ENCODE measurements around the gene CDK19. TPM values are rescaled to one million over a fixed set of nuclear protein-coding genes. Genes with fewer than 3 reads are reported as not detected.

Gene CDK19
- total and polyA plus RNA-seq, 2 donors (not counting 1 experiment from before 2014, with no cell fraction given) = 11.2 to 11.3 TPM

GRCh38 chr6:110614586-110614985 is 200.7 kb downstream of the CDK19 start:
- no peak for DNase-seq (ENCODE audit: low read depth in 2 of 2)
- H3K27me3 ChIP-seq (ENCODE audit: control insufficient read depth, insufficient read depth, low read length) = no peaks in the 10 kb centered on the region
- H3K4me2 ChIP-seq (ENCODE audit: extremely low read depth, insufficient read depth, low read length) = no peak overlapping the region
- no peak overlapping the region for H3K9ac ChIP-seq (ENCODE audit: insufficient read depth, low read length)
- no peaks in the 10 kb centered on the region for H3K9me3 ChIP-seq (ENCODE audit: control insufficient read depth, insufficient read depth, low read depth, low read length)
- H3K36me3 ChIP-seq (ENCODE audit: control insufficient read depth, insufficient read depth, low read length) = no peaks in the 10 kb centered on the region
- no peaks in the 10 kb centered on the region for H3K4me1 ChIP-seq (ENCODE audit: control insufficient read depth, extremely low read depth, insufficient read depth, low read length)
- no peak overlapping the region for H3K27ac ChIP-seq (ENCODE audit: insufficient read depth, low read length)
- H4K20me1 ChIP-seq (ENCODE audit: control insufficient read depth, extremely low read depth, insufficient read depth, low read length) = no peaks in the 10 kb centered on the region
- H3K4me3 ChIP-seq (replicated peaks in 1 of 4; ENCODE audit: control extremely low read depth in 1 of 4, insufficient read depth in 1 of 4, low read depth in 3 of 4, low read length in 4 of 4) = no peak overlapping the region
- no peak overlapping the region for H2AFZ ChIP-seq (ENCODE audit: low read length)
- TF ChIP-seq EZH2 (IDR thresholded peaks at IDR 0.05; ENCODE audit: low read length, missing control alignments) = no peak
- H3K79me2 ChIP-seq (ENCODE audit: control insufficient read depth, insufficient read depth, low read length) = no peaks in the 10 kb centered on the region

- no peaks in the 10 kb centered on the region for H3K9me3 ChIP-seq (ENCODE audit: control insufficient read depth, insufficient read depth, low read depth, low read length)
- no peak overlapping the region for H3K27ac ChIP-seq (ENCODE audit: insufficient read depth, low read length)
- no peak overlapping the region for H2AFZ ChIP-seq (ENCODE audit: low read length)
- no peak for DNase-seq (ENCODE audit: low read depth in 2 of 2)
- H3K4me3 ChIP-seq (replicated peaks in 1 of 4; ENCODE audit: control extremely low read depth in 1 of 4, insufficient read depth in 1 of 4, low read depth in 3 of 4, low read length in 4 of 4) = no peak overlapping the region
- H3K4me2 ChIP-seq (ENCODE audit: extremely low read depth, insufficient read depth, low read length) = no peak overlapping the region
- TF ChIP-seq EZH2 (IDR thresholded peaks at IDR 0.05; ENCODE audit: low read length, missing control alignments) = no peak
- no peak for TF ChIP-seq CTCF (conservative IDR thresholded peaks at IDR 0.05 in 1 of 2, IDR thresholded peaks at IDR 0.05 in 1 of 2; ENCODE audit: low read depth in 1 of 2, low read length in 2 of 2)
- H4K20me1 ChIP-seq (ENCODE audit: control insufficient read depth, extremely low read depth, insufficient read depth, low read length) = no peaks in the 10 kb centered on the region
- no peaks in the 10 kb centered on the region for H3K79me2 ChIP-seq (ENCODE audit: control insufficient read depth, insufficient read depth, low read length)
- no peaks in the 10 kb centered on the region for H3K36me3 ChIP-seq (ENCODE audit: control insufficient read depth, insufficient read depth, low read length)
- H3K27me3 ChIP-seq (ENCODE audit: control insufficient read depth, insufficient read depth, low read length) = no peaks in the 10 kb centered on the region
- no peak overlapping the region for H3K9ac ChIP-seq (ENCODE audit: insufficient read depth, low read length)
- H3K4me1 ChIP-seq (ENCODE audit: control insufficient read depth, extremely low read depth, insufficient read depth, low read length) = no peaks in the 10 kb centered on the region
These were observed 201.2 kb downstream of the CDK19 start for GRCh38 chr6:110614106-110614505.

- Histone ChIP-seq H3K4me3 (replicated peaks in 1 of 4; ENCODE audit: control extremely low read depth in 1 of 4, insufficient read depth in 1 of 4, low read depth in 3 of 4, low read length in 4 of 4) (no peak overlapping the region), H3K9me3 (ENCODE audit: control insufficient read depth, insufficient read depth, low read depth, low read length) (no peaks in the 10 kb centered on the region), H3K36me3 (ENCODE audit: control insufficient read depth, insufficient read depth, low read length) (no peaks in the 10 kb centered on the region), H3K27me3 (ENCODE audit: control insufficient read depth, insufficient read depth, low read length) (no peaks in the 10 kb centered on the region), H3K27ac (ENCODE audit: insufficient read depth, low read length) (no peak overlapping the region), H2AFZ (ENCODE audit: low read length) (no peak overlapping the region), H3K9ac (ENCODE audit: insufficient read depth, low read length) (no peak overlapping the region), H4K20me1 (ENCODE audit: control insufficient read depth, extremely low read depth, insufficient read depth, low read length) (no peaks in the 10 kb centered on the region), H3K79me2 (ENCODE audit: control insufficient read depth, insufficient read depth, low read length) (no peaks in the 10 kb centered on the region), H3K4me1 (ENCODE audit: control insufficient read depth, extremely low read depth, insufficient read depth, low read length) (no peaks in the 10 kb centered on the region), H3K4me2 (ENCODE audit: extremely low read depth, insufficient read depth, low read length) (no peak overlapping the region)
- no peak for TF ChIP-seq CTCF (conservative IDR thresholded peaks at IDR 0.05 in 1 of 2, IDR thresholded peaks at IDR 0.05 in 1 of 2; ENCODE audit: low read depth in 1 of 2, low read length in 2 of 2)
- TF ChIP-seq EZH2 (IDR thresholded peaks at IDR 0.05; ENCODE audit: low read length, missing control alignments) = no peak
- DNase-seq (ENCODE audit: low read depth in 2 of 2) = no peak
These were observed 201.9 kb downstream of the CDK19 start for GRCh38 chr6:110613356-110613755.
